GM19463 (cell line): ENCODE measurements around the gene CEBPE.
"Not testable (repeated sequence)": the region's sequence is repeated elsewhere in the genome, so short reads cannot be mapped to it uniquely, and the experiment has no call there.

ENCODE experiments used
- ATAC-seq: cut with Tn5 transposase; IDR thresholded peaks from one replicate; pipeline ENCODE4 v1.9.1; 2021; ENCODE audit warnings: mild to moderate bottlenecking, moderate library complexity; ENCODE audit not compliant: unreplicated experiment

CEBPE gene

GRCh38 chr14:23123419-23123818 is 4.4 kb upstream of the CEBPE start:
- no peak for ATAC-seq

DNA sequence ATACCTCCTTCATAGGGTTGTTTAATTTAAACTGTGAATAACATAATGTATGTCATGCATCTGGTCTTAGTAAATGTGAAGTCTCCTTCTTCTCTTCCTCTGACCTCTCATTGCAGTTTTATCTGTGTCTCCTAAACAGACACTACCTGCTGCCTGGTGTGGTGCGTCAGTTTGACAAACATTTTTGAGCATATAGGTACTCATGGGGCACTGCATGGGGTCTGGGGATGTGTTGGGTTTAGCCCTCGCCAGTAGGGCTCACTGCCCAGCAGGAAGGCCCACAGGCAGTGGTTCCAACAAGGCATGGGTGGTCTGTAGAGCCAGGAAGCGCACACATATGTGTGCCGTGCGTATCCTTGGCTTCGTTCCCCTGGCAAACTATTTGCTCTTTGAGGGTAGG is 3.0 kb upstream of the CEBPE start:
- ATAC-seq, result no peak

DNA sequence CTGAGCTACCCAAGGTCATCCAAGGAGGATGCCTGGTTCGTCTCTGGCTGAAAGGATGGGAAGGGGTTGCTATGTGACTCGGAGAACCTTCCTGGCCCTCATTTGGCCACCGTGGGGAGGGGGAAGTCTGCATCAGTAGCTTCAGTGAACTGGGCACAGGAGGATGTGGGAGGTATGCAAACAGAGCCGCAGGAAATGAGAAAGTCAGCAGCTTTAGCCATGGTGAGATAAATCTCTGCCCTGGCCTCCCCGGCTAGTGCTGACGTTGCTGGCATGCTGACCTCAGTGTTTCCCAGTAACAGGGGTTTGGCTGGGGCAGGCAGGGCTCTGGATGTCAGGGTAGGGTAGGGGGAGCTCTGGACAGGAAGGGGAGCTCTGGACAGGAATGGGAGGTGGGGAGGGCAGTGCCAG is 2.3 kb upstream of the CEBPE start:
- peak; percentile 49 for ATAC-seq

- ATAC-seq, result peak; percentile 80
Observed at GRCh38 chr14:23120541-23121251, 1.6 kb upstream of the CEBPE start.

- ATAC-seq, result no peak
Observed at GRCh38 chr14:23119363-23120327, 590 bp upstream of the CEBPE start.

DNA sequence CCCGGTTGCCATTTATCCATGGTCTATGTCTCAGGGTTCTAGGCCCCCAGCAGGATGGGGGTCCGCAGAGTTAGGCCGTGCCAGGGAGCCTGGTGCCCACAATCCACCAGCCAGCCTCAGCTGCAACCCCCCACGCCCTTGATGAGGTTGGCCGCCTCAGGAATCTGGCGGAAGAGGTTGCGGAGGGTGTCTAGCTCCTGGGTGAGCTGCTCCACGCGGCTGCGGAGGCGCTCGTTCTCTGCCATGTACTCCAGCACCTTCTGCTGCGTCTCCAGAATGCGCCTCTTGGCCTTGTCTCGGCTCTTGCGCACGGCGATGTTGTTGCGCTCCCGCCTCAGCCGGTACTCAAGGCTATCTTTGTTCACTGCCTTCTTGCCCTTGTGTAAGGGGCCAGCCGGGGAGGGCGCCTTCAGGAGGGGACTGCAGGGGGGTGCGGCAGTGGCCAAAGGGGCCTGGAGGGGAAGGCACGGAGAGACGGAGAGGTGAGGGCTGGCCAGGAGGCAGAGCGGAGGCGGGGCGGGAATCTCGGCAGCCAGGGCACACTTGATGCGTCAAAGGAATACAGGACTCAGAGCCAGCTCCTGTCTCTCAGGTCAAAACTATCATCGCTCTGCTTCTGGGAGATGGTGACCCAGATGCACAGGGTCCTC is 1.6 kb downstream of the CEBPE start:
- no peak for ATAC-seq

- ATAC-seq, result no peak
Observed at GRCh38 chr14:23115918-23116317, 3.1 kb downstream of the CEBPE start.

GRCh38 chr14:23115039-23115731 is 3.9 kb downstream of the CEBPE start:
- ATAC-seq, result no peak

DNA sequence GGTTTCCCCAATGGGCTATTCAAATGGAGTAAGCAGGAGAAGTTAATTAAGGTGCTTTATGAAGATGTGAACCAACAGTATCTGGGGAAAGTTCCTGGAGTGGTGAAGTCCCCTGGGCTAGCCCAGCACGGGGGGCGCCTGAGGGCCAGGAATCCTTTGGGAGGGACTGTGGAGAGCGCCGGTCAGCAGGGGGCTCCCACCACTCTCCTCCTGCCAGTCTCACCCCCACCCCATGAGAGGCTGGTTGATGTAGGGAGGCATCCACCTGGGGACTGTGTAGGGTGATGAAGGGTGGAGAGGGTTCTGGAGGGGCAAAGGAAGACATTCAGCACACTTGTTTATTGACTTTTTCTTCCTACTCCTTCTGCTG is 4.4 kb downstream of the CEBPE start:
- ATAC-seq, result no peak

DNA sequence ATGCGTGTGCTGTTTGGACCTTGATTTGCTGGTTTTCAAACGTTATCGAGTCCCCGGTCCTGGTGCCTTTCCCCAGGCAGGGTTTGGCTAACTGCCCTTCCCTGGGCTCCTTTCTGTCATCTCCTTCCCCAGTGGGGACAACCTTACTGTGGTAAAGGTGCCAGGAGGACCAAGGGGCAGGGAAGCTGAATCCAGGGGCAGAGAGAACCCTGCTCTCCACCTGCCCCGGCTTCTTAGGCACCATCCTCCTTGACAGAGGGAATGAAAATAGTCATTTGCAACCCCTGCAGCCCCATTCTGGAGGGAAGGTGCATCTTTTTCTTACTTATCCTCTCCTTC is 5.0 kb downstream of the CEBPE start:
- ATAC-seq, result no peak

- ATAC-seq, result no peak
Observed at GRCh38 chr14:23113431-23114119, 5.5 kb downstream of the CEBPE start.

DNA sequence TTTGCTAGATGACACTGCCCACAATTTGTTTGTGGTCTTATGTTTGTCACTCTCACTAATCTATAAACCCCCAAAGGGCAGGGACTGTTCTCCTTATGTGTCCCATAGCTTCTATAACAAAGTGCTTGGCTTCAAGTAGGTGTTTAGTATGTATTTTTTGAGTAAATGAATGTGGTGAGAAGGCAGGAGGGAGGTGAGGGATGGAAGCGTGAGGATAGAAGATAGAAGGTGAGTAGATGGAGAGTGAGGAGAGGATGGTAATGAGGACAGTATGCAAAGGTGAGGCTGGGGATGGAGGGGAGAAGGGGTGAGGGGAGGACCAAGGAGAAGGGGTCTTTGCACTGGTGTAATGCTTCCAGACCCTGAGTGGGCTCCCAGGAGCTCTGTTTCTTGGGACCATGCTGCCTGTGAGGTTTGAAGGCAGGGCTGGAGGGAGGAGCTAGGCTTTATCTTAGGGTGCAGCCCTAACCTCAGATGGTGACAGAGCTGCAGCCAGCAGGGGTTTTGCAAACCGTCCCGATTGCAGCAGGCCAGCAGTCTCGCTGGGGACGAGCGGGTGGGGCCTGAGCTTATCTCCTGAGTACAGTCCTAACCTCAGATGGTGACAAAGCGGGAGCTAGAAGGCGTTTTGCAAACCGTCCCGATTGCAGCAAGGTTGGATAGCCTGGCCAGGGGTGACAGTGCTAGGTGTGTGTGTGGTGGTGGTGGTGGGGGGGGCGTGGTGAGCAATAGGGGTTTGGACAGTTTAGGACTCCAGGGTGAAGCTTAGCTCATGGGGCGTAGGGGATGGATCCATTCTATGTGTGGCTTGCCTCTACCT is 6.5 kb downstream of the CEBPE start:
- no peak for ATAC-seq

DNA sequence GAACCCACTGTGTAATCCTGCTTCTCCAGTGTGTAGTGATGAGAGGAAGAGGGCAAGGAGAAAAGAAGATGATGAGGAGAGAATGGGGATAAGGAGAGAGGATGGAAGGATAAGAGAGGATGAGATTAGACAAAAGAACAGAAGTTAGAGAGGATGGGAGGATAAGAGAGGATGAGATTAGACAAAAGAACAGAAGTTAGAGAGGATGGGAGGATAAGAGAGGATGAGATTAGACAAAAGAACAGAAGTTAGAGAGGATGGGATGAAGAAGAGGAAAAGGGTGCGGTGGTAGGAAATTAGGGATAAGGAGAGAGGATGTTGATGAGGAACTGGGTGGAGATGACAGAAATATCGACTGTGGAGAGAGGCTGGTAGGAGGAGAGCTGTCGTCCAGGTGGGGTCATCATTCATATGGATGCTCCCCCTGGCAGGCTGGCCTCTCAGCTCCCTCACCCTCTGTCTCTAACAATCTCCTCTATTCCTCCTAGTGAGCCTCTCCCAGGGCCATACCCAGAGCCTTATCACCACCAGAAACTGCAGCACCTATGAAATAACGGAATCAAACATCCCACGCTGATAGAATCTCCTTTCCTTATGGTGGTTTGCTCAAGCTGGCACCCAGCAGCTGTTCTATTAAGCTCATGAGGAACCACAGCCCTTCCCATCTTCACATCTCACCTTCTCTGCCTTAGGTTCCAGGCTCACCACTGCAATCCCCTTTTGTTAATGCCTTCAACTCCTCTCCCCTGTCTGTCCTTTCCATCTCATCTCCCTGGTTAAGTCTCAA is 8.3 kb downstream of the CEBPE start:
- no peak for ATAC-seq

DNA sequence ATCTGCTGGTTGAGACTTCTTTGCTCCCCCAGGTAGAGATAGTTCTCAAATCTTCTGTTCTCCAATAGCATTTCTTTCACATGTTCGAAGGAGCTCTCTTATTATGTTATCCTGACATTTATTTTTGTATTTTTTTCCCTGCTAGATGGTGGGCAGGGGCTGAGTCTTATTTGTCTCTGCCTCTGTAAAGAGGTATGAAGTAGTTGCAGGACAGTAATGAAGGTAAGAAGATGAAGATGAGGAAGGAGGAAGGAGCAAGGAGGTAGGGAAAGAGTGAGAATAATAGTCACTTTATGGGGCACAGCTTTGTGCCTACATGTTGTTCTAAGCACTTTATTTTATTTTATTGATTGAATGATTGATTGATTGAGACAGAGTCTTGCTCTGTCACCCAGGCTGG is 9.3 kb downstream of the CEBPE start:
- ATAC-seq, result no peak

GRCh38 chr14:23108169-23108568 is 10.9 kb downstream of the CEBPE start:
- ATAC-seq, result not testable (repeated sequence)

DNA sequence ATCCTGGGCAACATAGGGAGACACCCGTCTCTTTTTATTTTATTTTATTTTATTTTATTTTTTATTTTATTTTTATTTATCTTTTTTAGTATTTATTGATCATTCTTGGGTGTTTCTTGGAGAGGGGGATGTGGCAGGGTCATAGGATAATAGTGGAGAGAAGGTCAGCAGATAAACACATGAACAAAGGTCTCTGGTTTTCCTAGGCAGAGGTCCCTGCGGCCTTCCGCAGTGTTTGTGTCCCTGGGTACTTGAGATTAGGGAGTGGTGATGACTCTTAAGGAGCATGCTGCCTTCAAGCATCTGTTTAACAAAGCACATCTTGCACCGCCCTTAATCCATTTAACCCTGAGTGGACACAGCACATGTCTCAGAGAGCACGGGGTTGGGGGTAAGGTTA is 11.4 kb downstream of the CEBPE start:
- ATAC-seq, result not testable (repeated sequence)

GRCh38 chr14:23106747-23107045 is 12.4 kb downstream of the CEBPE start:
- no peak for ATAC-seq

GRCh38 chr14:23105348-23105824 is 13.7 kb downstream of the CEBPE start:
- ATAC-seq, result no peak
